PC-3 (cell line): ENCODE results near the gene GOLGA1. TPM values are rescaled to one million over a fixed set of nuclear protein-coding genes. Genes with fewer than 3 reads are reported as not detected.

ENCODE experiments used
- ATAC-seq: fragments of 200-7000 bp; cut with Tn5 transposase; 2 replicates; pipeline ENCODE4 v1.9.1; 2020; ENCODE audit warnings: mild to moderate bottlenecking, moderate library complexity
- BruUV-seq: library from RNA; stranded (reverse); fragments of 400-500 nt; replicated peaks from 2 replicates; lab custom pipeline; 2021; lab: Mats Ljungman, UMichigan
- CTCF ChIA-PET: fragments of 300-600 bp; sonication (Branson Sonifier 250); formaldehyde crosslinking; loops from one replicate; lab custom pipeline; 2022; ENCODE audit warnings: antibody characterized with exemption; lab: Charles Lee
- POLR2A ChIA-PET: fragments of 300-600 bp; sonication (Branson Sonifier 250); formaldehyde crosslinking; loops from one replicate; lab custom pipeline; 2022; ENCODE audit warnings: antibody characterized with exemption; ENCODE audit not compliant: unreplicated experiment; lab: Charles Lee
- DNase-seq: peaks from one replicate; pipeline ENCODE4 v3.0.0-alpha.2; 2015
- H2AFZ ChIP-seq: fragments of 300-600 bp; sonication (generic); 2 replicates; pipeline ENCODE4 v1.6.0; 2016; ENCODE audit warnings: antibody characterized with exemption, low read length
- H3F3A ChIP-seq: fragments of 300-600 bp; sonication (generic); one replicate; pipeline ENCODE4 v1.6.0; 2017; ENCODE audit warnings: antibody characterized with exemption, low read length, control low read depth, mild to moderate bottlenecking; ENCODE audit not compliant: unreplicated experiment
- H3K27ac ChIP-seq: fragments of 300-600 bp; sonication (generic); 2 replicates; pipeline ENCODE4 v1.5.1; 2016; ENCODE audit warnings: mild to moderate bottlenecking, low read length
- H3K27me3 ChIP-seq: fragments of 300-600 bp; sonication (generic); 2 replicates; pipeline ENCODE4 v1.6.1; 2016; ENCODE audit warnings: low read length, mixed read lengths
- H3K36me3 ChIP-seq: fragments of 300-600 bp; sonication (generic); 2 replicates; pipeline ENCODE4 v1.6.1; 2016; ENCODE audit warnings: low read depth, mixed run types, low read length, mixed read lengths
- H3K4me1 ChIP-seq: fragments of 300-600 bp; sonication (generic); 2 replicates; pipeline ENCODE4 v1.5.1; 2016; ENCODE audit warnings: low read length; ENCODE audit not compliant: insufficient read depth
- H3K4me2 ChIP-seq: fragments of 300-600 bp; sonication (generic); 2 replicates; pipeline ENCODE4 v1.6.0; 2016; ENCODE audit warnings: low read length
- H3K4me3 ChIP-seq: fragments of 300-600 bp; sonication (generic); 2 replicates; pipeline ENCODE4 v1.5.1; 2016; ENCODE audit warnings: mild to moderate bottlenecking, low read length, mixed read lengths
- H3K79me2 ChIP-seq: fragments of 300-600 bp; sonication (generic); 2 replicates; pipeline ENCODE4 v1.6.1; 2017; ENCODE audit warnings: low read length, mixed read lengths
- H3K9ac ChIP-seq: fragments of 300-600 bp; sonication (generic); 2 replicates; pipeline ENCODE4 v1.6.0; 2016; ENCODE audit warnings: mild to moderate bottlenecking, low read length
- H3K9me2 ChIP-seq: fragments of 300-600 bp; sonication (generic); replicated peaks from 2 replicates; pipeline ENCODE4 v1.6.1; 2016; ENCODE audit warnings: mixed run types, low read length, mixed read lengths
- H3K9me3 ChIP-seq: fragments of 300-600 bp; sonication (generic); 2 replicates; pipeline ENCODE4 v1.6.1; 2016; ENCODE audit warnings: low read length, mixed read lengths
- H4K20me1 ChIP-seq: fragments of 300-600 bp; sonication (generic); 2 replicates; pipeline ENCODE4 v1.6.1; 2016; ENCODE audit warnings: low read length, mixed read lengths
- EZH2 ChIP-seq: fragments of 300-600 bp; sonication (generic); IDR thresholded peaks from one replicate; pipeline ENCODE4 v1.6.1; 2017; ENCODE audit warnings: antibody characterized with exemption, mild to moderate bottlenecking, low read length; ENCODE audit not compliant: unreplicated experiment
- EZH2phosphoT487 ChIP-seq: fragments of 300-600 bp; sonication (generic); IDR thresholded peaks from 2 replicates; pipeline ENCODE4 v1.6.1; 2018; ENCODE audit warnings: mild to moderate bottlenecking, antibody characterized with exemption, low read length, borderline replicate concordance
- intact Hi-C: fragments of 100-400 bp; cut with micrococcal nuclease; formaldehyde crosslinking; loops from 2 replicates; pipeline ENCODE4 v1.9.0; 2023
- total RNA-seq: library from RNA; depleted of rRNA; stranded (reverse); fragments of >200 nt; gene quantifications from 2 replicates; pipeline ENCODE4 v1.2.3, GENCODE V29; 2014
- TF ChIP-seq, protein P1 (sequence below): fragments of 300-600 bp; sonication (generic); conservative IDR thresholded peaks from 2 replicates; pipeline ENCODE4 v1.5.1; 2017; ENCODE audit warnings: antibody characterized with exemption, low read depth, mild to moderate bottlenecking, low read length

GOLGA1 gene
- total RNA-seq, 1 experiment from 2014 or later = 8.6 TPM

GRCh38 chr9:124879226-124879625, 61.7 kb downstream of the GOLGA1 start:
- Histone ChIP-seq H3F3A (no peaks in the 10 kb centered on the region), H3K4me1 (no peaks in the 10 kb centered on the region), H3K9me3 (no peaks in the 10 kb centered on the region), H3K79me2 (peaks cover 8% of the 10 kb centered on the region; the same call in 1 of the 2 replicates), H2AFZ (no peak overlapping the region), H3K4me3 (no peak overlapping the region), H3K36me3 (peaks cover 9% of the 10 kb centered on the region), H3K9ac (no peak overlapping the region), H3K4me2 (no peak overlapping the region), H3K27me3 (no peaks in the 10 kb centered on the region), H3K27ac (no peak overlapping the region), H3K9me2 (no peaks in the 10 kb centered on the region), H4K20me1 (no peaks in the 10 kb centered on the region)
- no peak for DNase-seq
- TF ChIP-seq EZH2 (no peak), EZH2phosphoT487 (no peak)
- TF ChIP-seq, protein P1, sequence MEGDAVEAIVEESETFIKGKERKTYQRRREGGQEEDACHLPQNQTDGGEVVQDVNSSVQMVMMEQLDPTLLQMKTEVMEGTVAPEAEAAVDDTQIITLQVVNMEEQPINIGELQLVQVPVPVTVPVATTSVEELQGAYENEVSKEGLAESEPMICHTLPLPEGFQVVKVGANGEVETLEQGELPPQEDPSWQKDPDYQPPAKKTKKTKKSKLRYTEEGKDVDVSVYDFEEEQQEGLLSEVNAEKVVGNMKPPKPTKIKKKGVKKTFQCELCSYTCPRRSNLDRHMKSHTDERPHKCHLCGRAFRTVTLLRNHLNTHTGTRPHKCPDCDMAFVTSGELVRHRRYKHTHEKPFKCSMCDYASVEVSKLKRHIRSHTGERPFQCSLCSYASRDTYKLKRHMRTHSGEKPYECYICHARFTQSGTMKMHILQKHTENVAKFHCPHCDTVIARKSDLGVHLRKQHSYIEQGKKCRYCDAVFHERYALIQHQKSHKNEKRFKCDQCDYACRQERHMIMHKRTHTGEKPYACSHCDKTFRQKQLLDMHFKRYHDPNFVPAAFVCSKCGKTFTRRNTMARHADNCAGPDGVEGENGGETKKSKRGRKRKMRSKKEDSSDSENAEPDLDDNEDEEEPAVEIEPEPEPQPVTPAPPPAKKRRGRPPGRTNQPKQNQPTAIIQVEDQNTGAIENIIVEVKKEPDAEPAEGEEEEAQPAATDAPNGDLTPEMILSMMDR = no peak
- POLR2A ChIA-PET = no interaction called here
- CTCF ChIA-PET = no interaction called here
- intact Hi-C loops = no loop called here
- no peak for ATAC-seq
- no TSS peak for BruUV-seq

DNA sequence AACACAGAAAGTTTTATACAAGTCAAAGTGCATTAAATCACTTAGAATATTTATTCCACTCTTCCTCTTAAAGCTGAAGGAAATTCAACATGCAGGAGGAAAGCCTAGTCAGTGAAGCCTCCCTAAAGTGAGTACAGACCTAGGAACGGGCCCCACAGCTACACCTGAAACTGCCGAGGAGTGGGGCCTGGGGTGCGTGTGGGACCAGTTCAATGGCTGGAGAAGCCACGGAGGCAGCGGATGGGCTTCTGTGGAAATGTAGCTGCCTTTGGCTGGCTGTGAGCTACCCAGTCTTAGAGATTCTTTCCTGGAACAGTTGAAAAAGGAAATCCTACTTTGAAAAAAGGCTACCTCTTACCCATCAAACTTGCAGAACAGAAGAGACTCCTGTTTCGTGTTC, 62.4 kb downstream of the GOLGA1 start:
- Histone ChIP-seq H3K4me2 (no peak overlapping the region), H3K36me3 (peaks cover 13% of the 10 kb centered on the region), H3K4me3 (no peak overlapping the region), H3K27me3 (no peaks in the 10 kb centered on the region), H3F3A (no peaks in the 10 kb centered on the region), H3K4me1 (no peaks in the 10 kb centered on the region), H3K9me2 (no peaks in the 10 kb centered on the region), H3K79me2 (peaks cover 16% of the 10 kb centered on the region), H3K27ac (no peak overlapping the region), H4K20me1 (peaks cover under 1% of the 10 kb centered on the region; the same call in 1 of the 2 replicates), H2AFZ (no peak overlapping the region), H3K9ac (no peak overlapping the region), H3K9me3 (no peaks in the 10 kb centered on the region)
- TSS peak; percentile 24 for BruUV-seq
- no peak for ATAC-seq
- intact Hi-C loops = no loop called here
- ChIA-PET POLR2A (no interaction called here), CTCF (no interaction called here)
- TF ChIP-seq EZH2 (no peak), EZH2phosphoT487 (no peak)
- DNase-seq = no peak

DNA sequence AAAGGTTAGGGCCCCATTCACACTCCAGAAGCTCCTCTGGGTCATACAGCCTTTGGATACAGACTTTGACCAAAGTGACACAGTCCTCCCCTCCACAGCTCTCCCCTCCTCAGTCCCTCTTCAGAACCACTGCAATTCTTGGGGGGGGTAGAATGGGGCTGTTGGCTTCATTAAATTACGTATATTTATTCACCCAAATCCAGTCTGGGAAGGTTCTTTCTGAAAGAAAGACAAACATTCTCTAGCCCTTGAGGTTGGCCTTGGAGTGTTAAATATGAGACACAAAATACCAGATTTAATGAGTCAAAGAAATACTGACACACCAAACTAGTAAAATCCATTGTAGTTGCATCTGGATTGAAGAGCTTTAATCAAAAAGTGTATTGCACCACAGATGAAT, 62.9 kb downstream of the GOLGA1 start:
- TF ChIP-seq EZH2 (no peak), EZH2phosphoT487 (no peak)
- TF ChIP-seq, protein P1 = no peak
- no TSS peak for BruUV-seq
- POLR2A ChIA-PET = no interaction called here
- no peak overlapping the region for H3K9ac ChIP-seq
- H3K9me3 ChIP-seq = no peaks in the 10 kb centered on the region
- CTCF ChIA-PET = no interaction called here
- peaks cover 20% of the 10 kb centered on the region for H3K79me2 ChIP-seq
- intact Hi-C loops = no loop called here
- no peak overlapping the region for H3K4me3 ChIP-seq
- H3K9me2 ChIP-seq = no peaks in the 10 kb centered on the region
- H3K4me2 ChIP-seq = no peak overlapping the region
- H3K27me3 ChIP-seq = no peaks in the 10 kb centered on the region
- no peak for DNase-seq
- no peak overlapping the region for H3K27ac ChIP-seq
- H2AFZ ChIP-seq = no peak overlapping the region
- H4K20me1 ChIP-seq = peaks cover 5% of the 10 kb centered on the region; the same call in 1 of the 2 replicates
- peaks cover 18% of the 10 kb centered on the region for H3K36me3 ChIP-seq
- H3F3A ChIP-seq = no peaks in the 10 kb centered on the region
- no peak for ATAC-seq
- no peaks in the 10 kb centered on the region for H3K4me1 ChIP-seq
